ENCODE measurements around the gene DNAJC1. TPM values are rescaled to one million over a fixed set of nuclear protein-coding genes. Genes with fewer than 3 reads are reported as not detected.

Gene DNAJC1
- total RNA-seq, 1 donor from 2014 or later, result 26.1 TPM

GRCh38 chr10:21724687-21725367, 278.7 kb downstream of the DNAJC1 start:
- no peak for TF ChIP-seq CTCF (IDR thresholded peaks at IDR 0.05)
- no peaks in the 10 kb centered on the region for H3K36me3 ChIP-seq
- peak; percentile 55 to 91 for DNase-seq (ENCODE audit: low spot score in 2 of 2)
- no peak overlapping the region for H3K27ac ChIP-seq
- H3K4me3 ChIP-seq, result no peak overlapping the region
- H3K9me3 ChIP-seq, result no peaks in the 10 kb centered on the region
- peaks cover 3 to 9% of the 10 kb centered on the region in 2 donors for H3K4me1 ChIP-seq
- no peaks in the 10 kb centered on the region for H3K27me3 ChIP-seq
- intact Hi-C loops (cut with DNase I), result no loop called here

GRCh38 chr10:21724020-21724589, 279.4 kb downstream of the DNAJC1 start:
- no peak overlapping the region for H3K4me3 ChIP-seq
- H3K27me3 ChIP-seq, result no peaks in the 10 kb centered on the region
- no peak for DNase-seq (ENCODE audit: low spot score in 2 of 2)
- no peak overlapping the region for H3K27ac ChIP-seq
- H3K9me3 ChIP-seq, result no peaks in the 10 kb centered on the region
- peaks cover 3 to 9% of the 10 kb centered on the region in 2 donors for H3K4me1 ChIP-seq
- intact Hi-C loops (cut with DNase I), result no loop called here
- no peaks in the 10 kb centered on the region for H3K36me3 ChIP-seq
- TF ChIP-seq CTCF (IDR thresholded peaks at IDR 0.05), result no peak

GRCh38 chr10:21722209-21722608, 281.3 kb downstream of the DNAJC1 start:
- Histone ChIP-seq H3K27ac (no peak overlapping the region), H3K27me3 (no peaks in the 10 kb centered on the region), H3K9me3 (no peaks in the 10 kb centered on the region), H3K36me3 (peaks cover 0 to 3% of the 10 kb centered on the region in 2 donors), H3K4me1 (peaks cover 3 to 9% of the 10 kb centered on the region in 2 donors), H3K4me3 (no peak overlapping the region)
- intact Hi-C loops (cut with DNase I), result no loop called here
- TF ChIP-seq CTCF (IDR thresholded peaks at IDR 0.05), result no peak
- DNase-seq (ENCODE audit: low spot score in 2 of 2), result no peak

GRCh38 chr10:21721000-21721665, 282.4 kb downstream of the DNAJC1 start:
- Histone ChIP-seq H3K4me3 (no peak overlapping the region), H3K36me3 (peaks cover 0 to 4% of the 10 kb centered on the region in 2 donors), H3K27me3 (no peaks in the 10 kb centered on the region), H3K4me1 (peaks cover 3 to 9% of the 10 kb centered on the region in 2 donors), H3K9me3 (no peaks in the 10 kb centered on the region), H3K27ac (no peak overlapping the region)
- no peak for DNase-seq (ENCODE audit: low spot score in 2 of 2)
- TF ChIP-seq CTCF (IDR thresholded peaks at IDR 0.05), result no peak
- intact Hi-C loops (cut with DNase I), result no loop called here

GRCh38 chr10:21720090-21720489, 283.4 kb downstream of the DNAJC1 start:
- DNase-seq (ENCODE audit: low spot score in 2 of 2), result no peak
- no peak for TF ChIP-seq CTCF (IDR thresholded peaks at IDR 0.05)
- Histone ChIP-seq H3K4me1 (peaks cover 3 to 5% of the 10 kb centered on the region in 2 donors), H3K27ac (no peak overlapping the region), H3K4me3 (no peak overlapping the region), H3K9me3 (no peaks in the 10 kb centered on the region), H3K27me3 (no peaks in the 10 kb centered on the region), H3K36me3 (peaks cover 2 to 13% of the 10 kb centered on the region in 2 donors)
- intact Hi-C loops (cut with DNase I), result no loop called here
